Stimulated activated CD8-positive, alpha-beta memory T cell treated with anti-CD3 and anti-CD28 coated beads, Interleukin-7, amount 100 ng/mL, for 1 hour (primary cell): ENCODE data around the gene CSAG1.
"Not testable (repeated sequence)": the region's sequence is repeated elsewhere in the genome, so short reads cannot be mapped to it uniquely, and the experiment has no call there.

Experiments
- DNase-seq, 2 donors: peaks; one replicate each; pipeline ENCODE4 v3.0.0-alpha.2; 2020; ENCODE audit warnings: low read depth in 2 of 2

Gene CSAG1, protein sequence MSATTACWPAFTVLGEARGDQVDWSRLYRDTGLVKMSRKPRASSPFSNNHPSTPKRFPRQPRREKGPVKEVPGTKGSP

DNA sequence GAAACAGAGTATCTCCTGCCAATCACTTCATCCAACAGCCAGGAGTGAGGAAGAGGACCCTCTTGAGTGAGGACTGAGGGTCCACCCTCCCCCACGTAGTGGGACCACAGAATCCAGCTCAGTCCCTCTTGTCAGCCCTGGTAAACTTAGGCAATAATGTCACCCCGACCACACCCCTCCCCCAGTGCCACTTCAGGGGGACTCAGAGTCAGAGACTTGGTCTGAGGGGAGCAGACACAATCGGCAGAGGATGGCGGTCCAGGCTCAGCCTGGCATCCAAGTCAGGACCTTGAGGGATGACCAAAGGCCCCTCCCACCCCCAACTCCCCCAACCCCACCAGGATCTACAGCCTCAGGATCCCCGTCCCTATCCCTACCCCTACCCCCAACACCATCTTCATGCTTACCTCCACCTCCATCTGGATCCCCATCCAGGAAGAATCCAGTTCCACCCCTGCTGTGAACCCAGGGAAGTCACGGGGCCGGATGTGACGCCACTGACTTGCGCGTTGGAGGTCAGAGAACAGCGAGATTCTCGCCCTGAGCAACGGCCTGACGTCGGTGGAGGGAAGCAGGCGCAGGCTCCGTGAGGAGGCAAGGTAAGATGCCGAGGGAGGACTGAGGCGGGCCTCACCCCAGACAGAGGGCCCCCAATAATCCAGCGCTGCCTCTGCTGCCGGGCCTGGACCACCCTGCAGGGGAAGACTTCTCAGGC, at the start of gene CSAG1, which contains the start of gene MAGEA12:
Gene CSAG1, minus strand, starts transcription at position 461 of the 715 bp plus-strand sequence. CDS start 1,261 bp downstream, outside the sequence.
Gene MAGEA12, plus strand, starts transcription at position 497 of the 715 bp plus-strand sequence. CDS start 2,405 bp downstream, outside the sequence.
- no peak for DNase-seq

DNA sequence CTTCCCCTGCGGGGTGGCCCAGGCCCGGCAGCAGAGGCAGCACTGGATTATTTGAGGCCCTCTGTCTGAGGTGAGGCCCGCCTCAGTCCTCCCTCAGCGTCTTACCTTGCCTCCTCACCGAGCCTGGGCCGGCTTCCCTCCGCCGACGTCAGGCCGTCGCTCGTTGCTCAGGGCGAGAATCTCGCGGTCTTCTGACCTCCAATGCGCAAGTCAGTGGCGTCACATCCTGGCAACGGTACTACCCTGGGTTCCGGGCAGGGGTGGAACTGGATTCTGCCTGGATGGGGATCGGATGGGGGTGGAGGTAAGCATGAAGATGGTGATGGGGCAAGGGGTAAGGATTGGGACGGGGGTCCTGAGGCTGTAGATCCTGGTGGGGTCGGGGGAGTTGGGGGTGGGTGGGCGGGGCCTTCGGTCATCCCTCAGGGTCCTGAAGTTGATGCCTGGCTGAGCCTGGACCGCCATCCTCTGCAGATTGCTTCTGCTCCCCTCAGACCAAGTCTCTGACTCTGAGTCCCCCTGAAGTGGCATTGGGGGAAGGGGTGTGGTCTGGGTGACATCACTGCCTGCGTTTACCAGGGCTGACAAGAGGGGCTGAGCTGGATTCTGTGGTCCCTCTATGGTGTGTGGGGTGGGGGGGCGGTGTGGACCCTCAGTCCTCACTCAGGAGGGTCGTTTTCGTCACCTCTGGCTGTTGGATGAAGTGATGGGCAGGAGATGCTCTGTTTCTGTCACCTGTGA, 36.2 kb upstream of the CSAG1 start, which contains the start of gene MAGEA6:
Gene MAGEA6, minus strand, starts transcription at position 141 of the 741 bp plus-strand sequence. CDS start 2,039 bp downstream, outside the sequence.
- DNase-seq: not testable (repeated sequence)

DNA sequence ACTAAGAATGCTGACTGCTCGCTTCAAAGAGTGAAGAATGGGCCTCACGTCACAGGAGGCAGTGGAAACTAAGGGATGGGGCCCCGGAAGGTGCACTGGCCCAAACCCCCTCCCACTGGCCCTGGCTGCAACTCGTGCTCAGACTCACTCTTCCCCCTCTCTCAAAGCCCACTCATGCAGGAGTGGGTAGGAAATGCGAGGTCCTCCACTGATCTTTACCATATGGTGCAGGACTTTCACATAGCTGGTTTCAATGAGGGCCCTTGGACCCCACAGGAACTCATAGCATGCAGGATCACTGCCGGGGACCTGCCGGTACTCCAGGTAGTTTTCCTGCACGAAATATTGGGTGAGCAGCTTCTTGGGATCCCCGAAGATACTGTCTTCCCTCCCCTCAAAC, 33.0 kb upstream of the CSAG1 start:
- not testable (repeated sequence) for DNase-seq

DNA sequence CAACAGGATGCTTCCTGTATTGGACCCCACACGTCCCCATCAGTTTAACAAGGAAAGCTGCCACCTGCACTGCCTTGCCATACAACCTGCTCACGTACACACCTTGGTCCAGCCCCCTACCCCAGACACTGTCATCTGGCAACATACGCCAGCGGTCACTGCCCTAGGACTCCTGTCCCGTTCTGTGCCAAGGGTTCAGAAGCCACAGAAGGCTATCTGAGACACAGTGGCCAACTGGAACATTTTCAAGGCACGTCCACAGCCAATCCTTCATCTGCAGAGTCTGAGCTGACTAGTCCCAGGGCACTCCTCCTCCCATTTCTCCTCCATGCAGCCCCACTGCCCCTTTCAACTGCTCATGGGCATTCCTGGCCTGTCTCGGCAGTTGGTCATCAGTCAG, 28.1 kb upstream of the CSAG1 start:
- DNase-seq: not testable (repeated sequence)

DNA sequence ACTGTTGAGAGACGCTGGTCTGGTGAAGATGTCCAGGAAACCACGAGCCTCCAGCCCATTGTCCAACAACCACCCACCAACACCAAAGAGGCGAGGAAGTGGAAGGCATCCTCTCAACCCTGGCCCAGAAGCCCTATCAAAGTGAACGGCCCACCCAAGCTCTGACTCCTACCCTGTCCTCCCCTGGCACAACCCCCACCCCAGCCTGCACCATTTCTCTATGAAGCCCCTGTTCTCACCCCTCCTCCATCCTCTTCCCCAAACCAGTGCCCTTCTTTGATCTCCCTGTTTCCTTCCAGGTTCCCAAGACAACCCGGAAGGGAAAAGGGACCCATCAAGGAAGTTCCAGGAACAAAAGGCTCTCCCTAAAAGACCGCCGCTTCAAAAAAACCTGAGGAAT, 26.0 kb upstream of the CSAG1 start:
- DNase-seq: not testable (repeated sequence)

DNA sequence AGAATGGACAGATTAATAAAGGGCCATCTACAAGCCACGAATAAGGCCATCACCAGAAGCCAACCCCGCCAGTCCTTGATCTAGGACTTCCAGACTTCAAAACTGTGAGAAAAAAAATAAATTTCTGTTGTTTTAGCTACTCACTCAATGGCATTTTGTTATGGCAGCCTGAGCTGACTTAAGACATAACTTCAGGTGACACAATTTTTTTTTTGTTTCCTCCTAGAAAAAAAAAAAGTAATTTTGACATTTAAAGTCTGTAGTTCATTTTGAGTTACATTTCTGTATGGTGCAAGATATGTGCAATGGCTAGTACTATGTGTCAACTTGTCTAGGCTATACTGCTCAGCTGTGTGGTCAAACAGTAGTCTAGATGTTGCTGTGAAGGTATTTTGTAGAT, 25.4 kb upstream of the CSAG1 start, which contains the start of gene CSAG3:
Gene CSAG3, plus strand, starts transcription at position 301 of the 400 bp plus-strand sequence.
- not testable (repeated sequence) for DNase-seq

DNA sequence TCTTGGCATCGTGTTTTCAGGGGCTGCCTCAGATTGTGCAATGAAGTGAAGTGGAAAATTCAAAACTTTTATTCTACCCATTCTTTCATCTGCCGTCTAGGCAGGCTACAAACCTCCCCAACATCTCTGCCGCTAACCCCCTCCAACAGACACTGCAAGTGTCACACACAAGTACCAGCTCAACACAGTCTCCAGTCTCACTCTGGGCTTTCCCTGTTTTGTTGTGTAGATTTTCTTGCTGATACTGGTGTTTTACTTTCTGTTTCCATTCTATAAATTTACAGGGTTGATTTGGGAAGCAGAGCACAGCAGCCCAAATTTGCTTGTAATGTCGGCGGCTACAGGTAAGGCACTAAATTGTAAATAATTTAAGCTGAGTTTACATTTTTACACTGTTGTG, 21.4 kb upstream of the CSAG1 start:
- DNase-seq: not testable (repeated sequence)

DNA sequence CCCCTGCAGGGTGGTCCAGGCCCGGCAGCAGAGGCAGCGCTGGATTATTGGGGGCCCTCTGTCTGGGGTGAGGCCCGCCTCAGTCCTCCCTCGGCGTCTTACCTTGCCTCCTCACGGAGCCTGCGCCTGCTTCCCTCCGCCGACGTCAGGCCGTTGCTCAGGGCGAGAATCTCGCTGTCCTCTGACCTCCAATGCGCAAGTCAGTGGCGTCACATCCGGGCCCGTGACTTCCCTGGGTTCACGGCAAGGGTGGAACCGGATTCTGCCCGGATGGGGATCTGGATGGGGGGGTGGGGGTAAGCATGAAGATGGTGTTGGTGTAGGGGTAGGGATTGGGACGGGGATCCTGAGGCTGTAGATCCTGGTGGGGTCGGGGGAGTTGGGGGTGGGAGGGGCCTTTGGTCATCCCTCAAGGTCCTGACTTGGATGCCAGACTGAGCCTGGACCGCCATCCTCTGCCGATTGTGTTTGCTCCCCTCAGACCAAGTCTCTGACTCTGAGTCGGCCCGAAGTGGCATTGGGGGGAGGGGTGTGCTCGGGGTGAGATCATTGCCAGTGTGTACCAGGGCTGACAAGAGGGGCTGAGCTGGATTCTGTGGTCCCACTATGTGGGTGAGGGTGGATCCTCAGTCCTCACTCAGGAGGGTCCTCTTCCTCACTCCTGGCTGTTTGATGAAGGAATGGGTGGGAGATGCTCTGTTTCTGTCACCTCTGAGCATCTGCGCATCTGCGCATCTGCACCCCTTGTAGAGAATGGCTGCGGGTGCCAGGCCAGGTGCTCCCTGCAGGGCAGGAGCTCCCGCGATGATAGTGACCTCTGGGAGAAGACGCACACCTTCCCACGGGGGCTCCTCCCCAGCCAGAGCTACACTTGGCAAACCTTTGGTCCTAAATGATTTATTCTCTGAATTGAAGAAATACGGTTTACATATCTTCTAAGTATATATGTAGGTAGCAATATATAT, 20.4 kb upstream of the CSAG1 start, which contains the start of gene MAGEA2:
Gene MAGEA2, minus strand, starts transcription at position 157 of the 965 bp plus-strand sequence. CDS start 2,479 bp downstream, outside the sequence.
- not testable (repeated sequence) for DNase-seq

DNA sequence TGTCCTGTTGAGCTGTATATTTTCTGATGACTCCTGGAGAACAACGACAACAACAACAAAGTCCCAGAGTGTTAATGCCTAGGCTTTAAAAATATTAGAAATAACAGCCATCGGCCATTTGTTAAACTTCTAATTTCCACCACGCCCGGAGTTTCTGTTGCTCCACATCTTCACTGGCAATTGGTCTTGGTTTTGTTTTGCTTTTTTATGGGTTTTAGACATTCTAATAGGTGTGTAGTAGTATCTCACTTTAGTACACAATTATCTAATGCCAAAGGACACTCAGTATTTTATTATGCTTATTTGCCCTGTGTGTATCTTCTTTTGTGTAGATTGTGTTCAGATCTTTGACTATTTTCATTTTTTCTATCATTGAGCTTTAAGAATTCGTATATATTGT, 5.0 kb upstream of the CSAG1 start:
- no peak for DNase-seq

DNA sequence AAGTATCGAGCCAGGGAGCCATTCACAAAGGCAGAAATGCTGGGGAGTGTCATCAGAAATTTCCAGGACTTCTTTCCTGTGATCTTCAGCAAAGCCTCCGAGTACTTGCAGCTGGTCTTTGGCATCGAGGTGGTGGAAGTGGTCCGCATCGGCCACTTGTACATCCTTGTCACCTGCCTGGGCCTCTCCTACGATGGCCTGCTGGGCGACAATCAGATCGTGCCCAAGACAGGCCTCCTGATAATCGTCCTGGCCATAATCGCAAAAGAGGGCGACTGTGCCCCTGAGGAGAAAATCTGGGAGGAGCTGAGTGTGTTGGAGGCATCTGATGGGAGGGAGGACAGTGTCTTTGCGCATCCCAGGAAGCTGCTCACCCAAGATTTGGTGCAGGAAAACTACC, 3.0 kb upstream of the CSAG1 start:
- DNase-seq: not testable (repeated sequence)

DNA sequence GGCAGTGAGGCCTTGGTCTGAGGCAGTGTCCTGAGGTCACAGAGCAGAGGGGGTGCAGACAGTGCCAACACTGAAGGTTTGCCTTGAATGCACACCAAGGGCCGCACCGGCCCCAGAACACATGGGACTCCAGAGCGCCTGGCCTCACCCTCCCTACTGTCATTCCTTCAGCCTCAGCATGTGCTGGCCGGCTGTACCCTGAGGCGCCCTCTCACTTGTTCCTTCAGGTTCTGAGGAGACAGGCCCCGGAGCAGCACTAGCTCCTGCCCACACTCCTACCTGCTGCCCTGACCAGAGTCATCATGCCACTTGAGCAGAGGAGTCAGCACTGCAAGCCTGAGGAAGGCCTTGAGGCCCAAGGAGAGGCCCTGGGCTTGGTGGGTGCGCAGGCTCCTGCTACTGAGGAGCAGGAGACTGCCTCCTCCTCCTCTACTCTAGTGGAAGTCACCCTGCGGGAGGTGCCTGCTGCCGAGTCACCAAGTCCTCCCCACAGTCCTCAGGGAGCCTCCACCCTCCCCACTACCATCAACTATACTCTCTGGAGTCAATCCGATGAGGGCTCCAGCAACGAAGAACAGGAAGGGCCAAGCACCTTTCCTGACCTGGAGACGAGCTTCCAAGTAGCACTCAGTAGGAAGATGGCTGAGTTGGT, 2.5 kb upstream of the CSAG1 start:
- no peak for DNase-seq

DNA sequence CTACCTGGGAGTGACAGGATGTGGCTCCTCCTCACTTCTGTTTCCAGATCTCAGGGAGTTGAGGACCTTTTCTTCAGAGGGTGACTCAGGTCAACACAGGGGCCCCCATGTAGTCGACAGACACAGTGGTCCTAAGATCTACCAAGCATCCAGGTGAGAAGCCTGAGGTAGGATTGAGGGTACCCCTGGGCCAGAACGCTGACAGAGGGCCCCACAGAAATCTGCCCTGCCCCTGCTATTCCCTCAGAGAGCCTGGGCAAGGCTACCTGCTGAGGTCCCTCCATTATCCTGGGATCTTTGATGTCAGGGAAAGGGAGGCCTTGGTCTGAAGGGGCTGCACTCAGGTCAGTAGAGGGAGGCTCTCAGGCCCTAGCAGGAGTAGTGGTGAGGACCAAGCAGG, 1.6 kb upstream of the CSAG1 start:
- DNase-seq: no peak

DNA sequence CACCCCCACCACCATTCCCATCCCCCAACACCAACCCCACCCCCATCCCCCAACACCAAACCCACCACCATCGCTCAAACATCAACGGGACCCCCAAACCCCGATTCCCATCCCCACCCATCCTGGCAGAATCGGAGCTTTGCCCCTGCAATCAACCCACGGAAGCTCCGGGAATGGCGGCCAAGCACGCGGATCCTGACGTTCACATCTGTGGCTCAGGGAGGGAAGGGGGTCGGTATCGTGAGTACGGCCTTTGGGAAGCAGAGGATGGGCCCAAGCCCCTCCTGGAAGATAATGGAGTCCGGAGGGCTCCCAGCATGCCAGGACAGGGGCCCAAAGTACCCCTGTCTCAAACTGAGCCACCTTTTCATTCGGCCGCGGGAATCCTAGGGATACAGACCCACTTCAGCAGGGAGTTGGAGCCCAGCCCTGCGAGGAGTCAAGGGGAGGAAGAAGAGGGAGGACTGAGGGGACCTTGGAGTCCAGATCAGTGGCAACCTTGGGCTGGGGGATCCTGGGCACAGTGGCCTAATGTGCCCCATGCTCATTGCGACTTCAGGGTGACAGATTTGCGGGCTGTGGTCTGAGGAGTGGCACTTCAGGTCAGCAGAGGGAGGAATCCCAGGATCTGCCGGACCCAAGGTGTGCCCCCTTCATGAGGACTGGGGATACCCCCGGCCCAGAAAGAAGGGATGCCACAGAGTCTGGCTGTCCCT, 780 bp upstream of the CSAG1 start:
- not testable (repeated sequence) for DNase-seq

DNA sequence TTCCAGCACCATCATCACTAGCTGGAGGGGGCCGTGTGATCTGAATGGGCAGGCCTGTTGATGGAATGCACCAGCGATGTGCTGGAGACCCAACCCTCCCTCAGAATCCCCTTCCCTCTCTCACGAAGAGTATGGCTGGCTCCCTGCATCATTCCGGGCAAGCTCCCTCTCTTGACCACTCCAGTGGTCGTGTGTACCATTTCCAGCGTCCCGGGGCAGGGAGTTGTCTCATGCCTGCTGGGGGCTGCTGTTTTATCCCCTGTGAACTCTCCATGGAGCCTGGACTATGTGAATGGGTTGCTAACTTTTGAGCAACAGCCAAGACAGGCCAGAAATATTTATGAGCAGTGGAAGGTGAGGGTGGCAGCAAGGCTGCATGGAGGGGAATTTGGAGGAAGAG, 8.1 kb downstream of the CSAG1 start:
- DNase-seq: no peak

DNA sequence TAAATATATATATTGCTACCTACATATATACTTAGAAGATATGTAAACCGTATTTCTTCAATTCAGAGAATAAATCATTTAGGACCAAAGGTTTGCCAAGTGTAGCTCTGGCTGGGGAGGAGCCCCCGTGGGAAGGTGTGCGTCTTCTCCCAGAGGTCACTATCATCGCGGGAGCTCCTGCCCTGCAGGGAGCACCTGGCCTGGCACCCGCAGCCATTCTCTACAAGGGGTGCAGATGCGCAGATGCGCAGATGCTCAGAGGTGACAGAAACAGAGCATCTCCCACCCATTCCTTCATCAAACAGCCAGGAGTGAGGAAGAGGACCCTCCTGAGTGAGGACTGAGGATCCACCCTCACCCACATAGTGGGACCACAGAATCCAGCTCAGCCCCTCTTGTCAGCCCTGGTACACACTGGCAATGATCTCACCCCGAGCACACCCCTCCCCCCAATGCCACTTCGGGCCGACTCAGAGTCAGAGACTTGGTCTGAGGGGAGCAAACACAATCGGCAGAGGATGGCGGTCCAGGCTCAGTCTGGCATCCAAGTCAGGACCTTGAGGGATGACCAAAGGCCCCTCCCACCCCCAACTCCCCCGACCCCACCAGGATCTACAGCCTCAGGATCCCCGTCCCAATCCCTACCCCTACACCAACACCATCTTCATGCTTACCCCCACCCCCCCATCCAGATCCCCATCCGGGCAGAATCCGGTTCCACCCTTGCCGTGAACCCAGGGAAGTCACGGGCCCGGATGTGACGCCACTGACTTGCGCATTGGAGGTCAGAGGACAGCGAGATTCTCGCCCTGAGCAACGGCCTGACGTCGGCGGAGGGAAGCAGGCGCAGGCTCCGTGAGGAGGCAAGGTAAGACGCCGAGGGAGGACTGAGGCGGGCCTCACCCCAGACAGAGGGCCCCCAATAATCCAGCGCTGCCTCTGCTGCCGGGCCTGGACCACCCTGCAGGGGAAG, 19.4 kb downstream of the CSAG1 start, which contains the start of gene MAGEA2B:
Gene MAGEA2B, plus strand, starts transcription at position 814 of the 973 bp plus-strand sequence. CDS start 2,479 bp downstream, outside the sequence.
- DNase-seq: not testable (repeated sequence)

DNA sequence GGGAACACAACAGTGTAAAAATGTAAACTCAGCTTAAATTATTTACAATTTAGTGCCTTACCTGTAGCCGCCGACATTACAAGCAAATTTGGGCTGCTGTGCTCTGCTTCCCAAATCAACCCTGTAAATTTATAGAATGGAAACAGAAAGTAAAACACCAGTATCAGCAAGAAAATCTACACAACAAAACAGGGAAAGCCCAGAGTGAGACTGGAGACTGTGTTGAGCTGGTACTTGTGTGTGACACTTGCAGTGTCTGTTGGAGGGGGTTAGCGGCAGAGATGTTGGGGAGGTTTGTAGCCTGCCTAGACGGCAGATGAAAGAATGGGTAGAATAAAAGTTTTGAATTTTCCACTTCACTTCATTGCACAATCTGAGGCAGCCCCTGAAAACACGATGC, 20.3 kb downstream of the CSAG1 start:
- DNase-seq: not testable (repeated sequence)

DNA sequence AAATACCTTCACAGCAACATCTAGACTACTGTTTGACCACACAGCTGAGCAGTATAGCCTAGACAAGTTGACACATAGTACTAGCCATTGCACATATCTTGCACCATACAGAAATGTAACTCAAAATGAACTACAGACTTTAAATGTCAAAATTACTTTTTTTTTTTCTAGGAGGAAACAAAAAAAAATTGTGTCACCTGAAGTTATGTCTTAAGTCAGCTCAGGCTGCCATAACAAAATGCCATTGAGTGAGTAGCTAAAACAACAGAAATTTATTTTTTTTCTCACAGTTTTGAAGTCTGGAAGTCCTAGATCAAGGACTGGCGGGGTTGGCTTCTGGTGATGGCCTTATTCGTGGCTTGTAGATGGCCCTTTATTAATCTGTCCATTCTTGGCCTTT, 24.3 kb downstream of the CSAG1 start, which contains the start of gene CSAG2:
Gene CSAG2, minus strand, starts transcription at position 101 of the 400 bp plus-strand sequence. CDS start 161 bp downstream, outside the sequence.
- not testable (repeated sequence) for DNase-seq

DNA sequence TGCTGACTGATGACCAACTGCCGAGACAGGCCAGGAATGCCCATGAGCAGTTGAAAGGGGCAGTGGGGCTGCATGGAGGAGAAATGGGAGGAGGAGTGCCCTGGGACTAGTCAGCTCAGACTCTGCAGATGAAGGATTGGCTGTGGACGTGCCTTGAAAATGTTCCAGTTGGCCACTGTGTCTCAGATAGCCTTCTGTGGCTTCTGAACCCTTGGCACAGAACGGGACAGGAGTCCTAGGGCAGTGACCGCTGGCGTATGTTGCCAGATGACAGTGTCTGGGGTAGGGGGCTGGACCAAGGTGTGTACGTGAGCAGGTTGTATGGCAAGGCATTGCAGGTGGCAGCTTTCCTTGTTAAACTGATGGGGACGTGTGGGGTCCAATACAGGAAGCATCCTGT, 27.0 kb downstream of the CSAG1 start:
- DNase-seq: not testable (repeated sequence)
